Spleen (tissue), 11 donors: Measurements from ENCODE around the gene CUX1. TPM values are rescaled to one million over a fixed set of nuclear protein-coding genes. Genes with fewer than 3 reads are reported as not detected.

Source experiments
- DNase-seq: peaks from one replicate; pipeline ENCODE4 v3.0.0-alpha.2; 2020
- H3K27ac ChIP-seq, 8 donors: fragments of 200-600 bp; sonication (generic) in 7 of 8; 1 replicate in 4 of 8; 2 replicates in 4 of 8; pipeline versions ENCODE4 v1.5.0 to v1.8.0; 2016 to 2021; ENCODE audit warnings: inconsistent platforms in 4 of 8, mild to moderate bottlenecking in 4 of 8, moderate library complexity in 1 of 8
- H3K27me3 ChIP-seq, 7 donors: fragments of 200-600 bp; sonication (generic) in 6 of 7; replicated peaks in 1 of 7; 1 replicate in 4 of 7; 2 replicates in 3 of 7; pipeline versions ENCODE4 v1.5.0 to v1.8.0; 2016 to 2021; ENCODE audit warnings: inconsistent platforms in 3 of 7, mild to moderate bottlenecking in 1 of 7
- H3K36me3 ChIP-seq, 6 donors: fragments of 200-600 bp; sonication (generic) in 5 of 6; 1 replicate in 4 of 6; 2 replicates in 2 of 6; pipeline versions ENCODE4 v1.5.0 to v1.8.0; 2016 to 2021; ENCODE audit warnings: inconsistent platforms in 2 of 6
- H3K4me1 ChIP-seq, 6 donors: fragments of 200-600 bp; sonication (generic) in 5 of 6; 1 replicate in 3 of 6; 2 replicates in 3 of 6; pipeline versions ENCODE4 v1.5.0 to v1.8.0; 2016 to 2021; ENCODE audit warnings: inconsistent platforms in 3 of 6
- H3K4me3 ChIP-seq, 8 donors: fragments of 200-600 bp; sonication (generic) in 7 of 8; 1 replicate in 4 of 8; 2 replicates in 4 of 8; pipeline versions ENCODE4 v1.5.0 to v1.8.0; 2016 to 2021; ENCODE audit warnings: inconsistent platforms in 4 of 8, mild to moderate bottlenecking in 4 of 8, moderate library complexity in 2 of 8
- H3K9me3 ChIP-seq, 8 donors: fragments of 200-600 bp; sonication (generic) in 7 of 8; 1 replicate in 4 of 8; 2 replicates in 4 of 8; pipeline versions ENCODE4 v1.5.0 to v1.8.0; 2016 to 2021; ENCODE audit warnings: inconsistent platforms in 4 of 8
- POLR2A ChIP-seq, 3 donors: fragments of 450-650 bp; IDR thresholded peaks; one replicate each; pipeline ENCODE4 v1.5.1; 2017; ENCODE audit warnings: antibody characterized with exemption in 3 of 3, mild to moderate bottlenecking in 1 of 3
- POLR2AphosphoS5 ChIP-seq, 3 donors: sonication (generic); formaldehyde crosslinking; IDR thresholded peaks; one replicate each; pipeline ENCODE4 v1.5.1; 2017; ENCODE audit warnings: antibody characterized with exemption in 3 of 3
- WGBS, 5 donors: extraction: QIAGEN DNeasy Blood & Tissue Kit in 3 of 5; methylation state at CpG; one replicate each; pipeline versions ENCODE4 v1.1.5 to v1.1.7; 2013 to 2018; 5-methylcytosine and 5-hydroxymethylcytosine counted together
- intact Hi-C: fragments of 100-400 bp; cut with DNase I; formaldehyde crosslinking; loops from one replicate; pipeline ENCODE4 v1.15.0; 2023; ENCODE audit warnings: low total_unique reads
- polyA plus RNA-seq, 3 donors: library from polyadenylated mRNA; stranded (reverse); fragments of 200-250 nt; gene quantifications; one replicate each; pipeline ENCODE4 v1.2.1, GENCODE V29; 2013
- total RNA-seq, 7 donors: library from RNA; depleted of rRNA in 3 of 7; stranded (reverse); fragments of >200 nt in 3 of 7; fragmentation: NEBNext Ultra II Directional in 4 of 7; extraction: Animal tissue kit (Norgen Biotek cat#: 25700) in 4 of 7; gene quantifications; one replicate each; pipeline versions ENCODE4 v1.1.0 to v1.2.1, GENCODE V29; 2016 to 2021
- TF ChIP-seq, protein P1 (sequence below), 11 experiments: fragments of 200-600 bp in 7 of 11; fragments of 450-650 bp in 4 of 11; sonication (generic) in 4 of 11; IDR thresholded peaks in 8 of 11; conservative IDR thresholded peaks in 3 of 11; 1 replicate in 7 of 11; 2 replicates in 4 of 11; pipeline versions ENCODE4 v1.4.0 to v1.8.0; 2016 to 2021; ENCODE audit warnings: antibody characterized with exemption in 11 of 11, inconsistent platforms in 4 of 11, mild to moderate bottlenecking in 1 of 11
- donor health status: healthy with polysubstance abuse.
- donor health status: DM: no; HTN: no; CAD: no; lungs with moderate emphysema.
- donor health status: DM: no; HTN: no; CAD: no.
- donor health status: Bipolar disorder and iron deficiency.
- donor health status: healthy.
- donor health status: DM: no; HTN: no; CAD: no.
- donor health status: DM: yes; HTN: yes; CAD: no.

The CUX1 gene
- total and polyA plus RNA-seq, 10 donors, result 9.1 to 95.8 (median 61.9) TPM

DNA sequence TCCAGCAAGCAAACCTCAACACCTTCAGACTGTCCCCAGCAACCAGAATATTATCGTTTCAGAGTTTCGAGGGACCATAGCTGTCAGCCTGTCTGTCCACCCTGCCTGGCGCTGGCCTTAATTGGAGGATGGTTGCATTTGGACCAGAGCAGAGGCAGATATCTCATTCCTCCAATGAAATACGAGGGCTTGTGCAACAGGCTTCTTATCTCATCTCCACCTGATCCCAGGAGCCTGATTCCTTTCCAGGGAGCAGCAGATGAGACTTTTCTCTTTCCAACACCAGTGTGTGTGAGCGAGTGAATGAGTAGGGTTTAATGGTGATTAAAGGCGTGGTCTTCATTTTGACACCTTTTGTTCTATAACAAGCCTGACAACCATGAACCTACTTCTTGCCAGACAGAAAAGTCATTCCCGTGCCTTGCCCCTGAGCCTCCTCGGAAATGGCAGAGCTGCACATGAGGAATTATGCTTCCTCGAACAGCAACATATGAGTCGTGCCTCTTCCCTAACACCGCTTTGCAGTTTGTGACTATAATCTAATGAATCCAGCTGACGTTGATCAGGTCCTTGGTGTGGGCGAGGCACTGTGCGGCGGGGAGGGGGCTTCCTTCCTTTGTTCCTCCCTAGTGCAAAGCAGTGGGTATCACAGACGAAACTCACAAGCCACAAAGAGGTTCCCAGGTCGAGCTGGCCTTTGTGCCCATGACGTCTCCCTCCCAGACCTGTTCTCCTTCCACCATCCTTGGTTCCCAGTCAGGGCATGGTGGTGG, 147.4 kb downstream of the CUX1 start:
- no peak overlapping the region for H3K4me3 ChIP-seq
- H3K27ac ChIP-seq, result no peak overlapping the region
- intact Hi-C loops, result no loop called here
- TF ChIP-seq, protein P1, sequence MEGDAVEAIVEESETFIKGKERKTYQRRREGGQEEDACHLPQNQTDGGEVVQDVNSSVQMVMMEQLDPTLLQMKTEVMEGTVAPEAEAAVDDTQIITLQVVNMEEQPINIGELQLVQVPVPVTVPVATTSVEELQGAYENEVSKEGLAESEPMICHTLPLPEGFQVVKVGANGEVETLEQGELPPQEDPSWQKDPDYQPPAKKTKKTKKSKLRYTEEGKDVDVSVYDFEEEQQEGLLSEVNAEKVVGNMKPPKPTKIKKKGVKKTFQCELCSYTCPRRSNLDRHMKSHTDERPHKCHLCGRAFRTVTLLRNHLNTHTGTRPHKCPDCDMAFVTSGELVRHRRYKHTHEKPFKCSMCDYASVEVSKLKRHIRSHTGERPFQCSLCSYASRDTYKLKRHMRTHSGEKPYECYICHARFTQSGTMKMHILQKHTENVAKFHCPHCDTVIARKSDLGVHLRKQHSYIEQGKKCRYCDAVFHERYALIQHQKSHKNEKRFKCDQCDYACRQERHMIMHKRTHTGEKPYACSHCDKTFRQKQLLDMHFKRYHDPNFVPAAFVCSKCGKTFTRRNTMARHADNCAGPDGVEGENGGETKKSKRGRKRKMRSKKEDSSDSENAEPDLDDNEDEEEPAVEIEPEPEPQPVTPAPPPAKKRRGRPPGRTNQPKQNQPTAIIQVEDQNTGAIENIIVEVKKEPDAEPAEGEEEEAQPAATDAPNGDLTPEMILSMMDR (IDR thresholded peaks at IDR 0.05 in 8 of 11, conservative IDR thresholded peaks at IDR 0.05 in 3 of 11), result no peak
- TF ChIP-seq POLR2AphosphoS5 (IDR thresholded peaks at IDR 0.05), result no peak
- no peak for TF ChIP-seq POLR2A (IDR thresholded peaks at IDR 0.05)
- DNase-seq, result no peak
- H3K36me3 ChIP-seq, result no peaks in the 10 kb centered on the region
- H3K9me3 ChIP-seq, result no peaks in the 10 kb centered on the region
- peaks cover 0 to 4% (median 0%) of the 10 kb centered on the region in 6 donors for H3K4me1 ChIP-seq
- H3K27me3 ChIP-seq, result no peaks in the 10 kb centered on the region
- WGBS, 5 donors, result 77 to 85% (median 79%) methylated on average over 18 of the region's 18 CpGs

DNA sequence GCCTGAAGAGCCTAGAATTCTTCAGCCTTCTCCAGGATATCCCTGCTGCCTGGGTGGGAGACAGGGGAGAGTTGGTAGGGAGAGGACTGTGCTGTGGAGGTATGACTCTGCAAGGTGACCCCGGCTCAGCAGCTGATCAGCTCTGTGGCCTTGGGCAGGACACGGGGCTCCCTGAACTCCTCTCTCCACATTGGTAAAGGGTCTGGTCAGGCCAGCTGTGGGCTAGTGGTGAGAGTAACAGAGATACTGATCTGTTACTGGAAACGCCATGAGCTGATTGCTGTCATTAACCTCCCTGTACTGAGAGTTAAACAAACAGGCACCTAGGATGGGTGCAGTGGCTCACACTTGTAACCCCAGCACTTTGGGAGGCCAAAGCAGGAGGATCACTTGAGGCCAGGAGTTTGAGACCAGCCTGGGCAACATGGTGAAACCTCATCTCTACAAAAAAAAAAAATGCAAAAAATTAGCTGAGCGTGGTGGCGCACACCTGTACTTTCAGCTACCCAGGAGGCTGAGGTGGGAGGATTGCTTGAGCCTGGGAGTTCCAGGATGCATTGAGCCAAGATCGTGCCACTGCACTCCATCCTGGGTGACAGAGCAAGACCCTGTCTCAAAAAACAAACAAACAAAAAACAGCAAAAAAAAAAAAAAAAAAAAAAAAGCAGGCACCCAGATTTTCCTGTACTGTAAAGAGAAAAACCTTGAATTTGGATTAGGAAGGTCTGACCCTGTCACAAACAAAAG, 151.5 kb downstream of the CUX1 start:
- Histone ChIP-seq H3K36me3 (peaks cover 0 to 17% (median 0%) of the 10 kb centered on the region in 6 donors), H3K4me1 (peaks cover 0 to 4% (median 0%) of the 10 kb centered on the region in 6 donors), H3K4me3 (no peak overlapping the region), H3K27ac (no peak overlapping the region), H3K27me3 (no peaks in the 10 kb centered on the region), H3K9me3 (no peaks in the 10 kb centered on the region)
- DNase-seq, result peak; percentile 32
- WGBS, 5 donors, result 75 to 87% (median 84%) methylated on average over 5 to 6 of the region's 6 CpGs
- intact Hi-C loops, result no loop called here
- TF ChIP-seq, protein P1 (IDR thresholded peaks at IDR 0.05 in 8 of 11, conservative IDR thresholded peaks at IDR 0.05 in 3 of 11), result no peak
- TF ChIP-seq POLR2A (IDR thresholded peaks at IDR 0.05) (no peak), POLR2AphosphoS5 (IDR thresholded peaks at IDR 0.05) (no peak)

- WGBS, 5 donors, result 61 to 76% (median 72%) methylated on average over 10 of the region's 10 CpGs
- H3K27ac ChIP-seq, result no peak overlapping the region
- DNase-seq, result peak; percentile 55
Observed at GRCh38 chr7:101969997-101970585, 152.7 kb downstream of the CUX1 start.

More at GRCh38 chr7:101969997-101970585, 152.7 kb downstream of the CUX1 start:
- intact Hi-C loops, result no loop called here
- H3K4me3 ChIP-seq, result no peak overlapping the region
- peaks cover 0 to 4% (median 0%) of the 10 kb centered on the region in 6 donors for H3K4me1 ChIP-seq
- peaks cover 0 to 17% (median 0%) of the 10 kb centered on the region in 6 donors for H3K36me3 ChIP-seq
- TF ChIP-seq POLR2A (IDR thresholded peaks at IDR 0.05) (no peak), POLR2AphosphoS5 (IDR thresholded peaks at IDR 0.05) (no peak)
- TF ChIP-seq, protein P1 (IDR thresholded peaks at IDR 0.05 in 8 of 11, conservative IDR thresholded peaks at IDR 0.05 in 3 of 11), result no peak
- H3K27me3 ChIP-seq, result no peaks in the 10 kb centered on the region
- H3K9me3 ChIP-seq, result no peaks in the 10 kb centered on the region
